Suprapubic skin (tissue), 4 donors: ENCODE data around the gene SMIM34. TPM values are rescaled to one million over a fixed set of nuclear protein-coding genes. Genes with fewer than 3 reads are reported as not detected.
"Not testable (repeated sequence)": the region's sequence is repeated elsewhere in the genome, so short reads cannot be mapped to it uniquely, and the experiment has no call there.

Experiments
- DNase-seq, 2 donors: peaks; one replicate each; pipeline ENCODE4 v3.0.0-alpha.2; 2019; ENCODE audit warnings: low spot score in 2 of 2
- H3K27ac ChIP-seq: fragments of 200-600 bp; sonication (generic); one replicate; pipeline ENCODE4 v1.5.1; 2019
- H3K27me3 ChIP-seq: fragments of 200-600 bp; sonication (generic); one replicate; pipeline ENCODE4 v1.5.1; 2019
- H3K36me3 ChIP-seq: fragments of 200-600 bp; sonication (generic); one replicate; pipeline ENCODE4 v1.5.1; 2019
- H3K4me1 ChIP-seq: fragments of 200-600 bp; sonication (generic); one replicate; pipeline ENCODE4 v1.5.1; 2019
- H3K4me3 ChIP-seq: fragments of 200-600 bp; sonication (generic); one replicate; pipeline ENCODE4 v1.5.1; 2019; ENCODE audit warnings: mild to moderate bottlenecking
- H3K9me3 ChIP-seq: fragments of 200-600 bp; sonication (generic); one replicate; pipeline ENCODE4 v1.5.1; 2019
- WGBS: methylation state at CpG from one replicate; pipeline ENCODE4 v1.1.5; 2018; 5-methylcytosine and 5-hydroxymethylcytosine counted together
- total RNA-seq, 4 donors: library from RNA; depleted of rRNA; stranded (reverse); fragments of >200 nt; gene quantifications; one replicate each; pipeline ENCODE4 v1.1.0, GENCODE V29; 2016

The SMIM34 gene
- total RNA-seq: 1 to 10 TPM in 1 of 4 donors, not detected in 3; 1.2 TPM

GRCh38 chr21:34423805-34424204 is at the start of gene SMIM34:
Gene SMIM34 (minus strand): TSS chr21:34423951. CDS start chr21:34423839, 112 bp downstream.
- H3K4me3 ChIP-seq, H3K27me3 ChIP-seq, DNase-seq, H3K4me1 ChIP-seq, H3K9me3 ChIP-seq, H3K27ac ChIP-seq, H3K36me3 ChIP-seq: not testable (repeated sequence)
- no CpG with 5 or more reads among the region's 4 CpGs for WGBS

GRCh38 chr21:34467333-34467732 is 43.6 kb upstream of the SMIM34 start:
- H3K4me1 ChIP-seq, H3K4me3 ChIP-seq, H3K27ac ChIP-seq, H3K9me3 ChIP-seq, H3K27me3 ChIP-seq, DNase-seq, H3K36me3 ChIP-seq: not testable (repeated sequence)
- no CpG with 5 or more reads among the region's 3 CpGs for WGBS

- not testable (repeated sequence) for H3K4me3 ChIP-seq, H3K9me3 ChIP-seq, H3K4me1 ChIP-seq, DNase-seq, H3K27ac ChIP-seq, H3K36me3 ChIP-seq, H3K27me3 ChIP-seq
- WGBS: no CpG with 5 or more reads among the region's 36 CpGs
Measured at GRCh38 chr21:34459426-34459825, 35.7 kb upstream of the SMIM34 start.

GRCh38 chr21:34458266-34458665 is 34.5 kb upstream of the SMIM34 start:
- H3K9me3 ChIP-seq, H3K27ac ChIP-seq, H3K27me3 ChIP-seq, DNase-seq, H3K4me3 ChIP-seq, H3K4me1 ChIP-seq, H3K36me3 ChIP-seq: not testable (repeated sequence)
- WGBS: no CpG with 5 or more reads among the region's 7 CpGs

GRCh38 chr21:34456180-34456579 is 32.4 kb upstream of the SMIM34 start:
- no CpG with 5 or more reads among the region's 6 CpGs for WGBS
- H3K36me3 ChIP-seq, H3K4me1 ChIP-seq, H3K9me3 ChIP-seq, H3K27me3 ChIP-seq, H3K27ac ChIP-seq, H3K4me3 ChIP-seq, DNase-seq: not testable (repeated sequence)

- H3K9me3 ChIP-seq, H3K27ac ChIP-seq, H3K27me3 ChIP-seq, H3K4me3 ChIP-seq, DNase-seq, H3K4me1 ChIP-seq, H3K36me3 ChIP-seq: not testable (repeated sequence)
- no CpG with 5 or more reads among the region's 10 CpGs for WGBS
Measured at GRCh38 chr21:34455628-34456027, 31.9 kb upstream of the SMIM34 start.

- H3K4me1 ChIP-seq, H3K36me3 ChIP-seq, H3K27ac ChIP-seq, H3K4me3 ChIP-seq, H3K27me3 ChIP-seq, H3K9me3 ChIP-seq, DNase-seq: not testable (repeated sequence)
- WGBS: no CpG with 5 or more reads among the region's 8 CpGs
Measured at GRCh38 chr21:34447018-34447417, 23.3 kb upstream of the SMIM34 start.

GRCh38 chr21:34443486-34443885 is 19.7 kb upstream of the SMIM34 start:
- H3K27me3 ChIP-seq, DNase-seq, H3K4me3 ChIP-seq, H3K36me3 ChIP-seq, H3K27ac ChIP-seq, H3K9me3 ChIP-seq, H3K4me1 ChIP-seq: not testable (repeated sequence)
- WGBS: no CpG with 5 or more reads among the region's 4 CpGs

- no CpG with 5 or more reads among the region's 5 CpGs for WGBS
- H3K36me3 ChIP-seq, H3K4me1 ChIP-seq, H3K9me3 ChIP-seq, DNase-seq, H3K27ac ChIP-seq, H3K27me3 ChIP-seq, H3K4me3 ChIP-seq: not testable (repeated sequence)
Measured at GRCh38 chr21:34429710-34430109, 6.0 kb upstream of the SMIM34 start.

GRCh38 chr21:34428441-34428840 is 4.7 kb upstream of the SMIM34 start:
- no CpG with 5 or more reads among the region's 6 CpGs for WGBS
- H3K27me3 ChIP-seq: not testable (repeated sequence)

GRCh38 chr21:34427339-34427738 is 3.6 kb upstream of the SMIM34 start:
- not testable (repeated sequence) for DNase-seq, H3K4me3 ChIP-seq, H3K4me1 ChIP-seq, H3K27ac ChIP-seq, H3K9me3 ChIP-seq, H3K27me3 ChIP-seq, H3K36me3 ChIP-seq
- no CpG with 5 or more reads among the region's 8 CpGs for WGBS

More at GRCh38 chr21:34428441-34428840, 4.7 kb upstream of the SMIM34 start:
- not testable (repeated sequence) for H3K4me1 ChIP-seq, H3K27ac ChIP-seq, H3K4me3 ChIP-seq, H3K36me3 ChIP-seq, H3K9me3 ChIP-seq, DNase-seq

- not testable (repeated sequence) for H3K36me3 ChIP-seq, H3K4me3 ChIP-seq, DNase-seq, H3K9me3 ChIP-seq, H3K27me3 ChIP-seq, H3K27ac ChIP-seq, H3K4me1 ChIP-seq
- WGBS: no CpG with 5 or more reads among the region's 5 CpGs
Measured at GRCh38 chr21:34417448-34418077, 6.2 kb downstream of the SMIM34 start.

- H3K36me3 ChIP-seq, H3K4me3 ChIP-seq, DNase-seq, H3K9me3 ChIP-seq, H3K27ac ChIP-seq, H3K4me1 ChIP-seq, H3K27me3 ChIP-seq: not testable (repeated sequence)
- no CpG with 5 or more reads among the region's 9 CpGs for WGBS
Measured at GRCh38 chr21:34407294-34407693, 16.5 kb downstream of the SMIM34 start.

- H3K36me3 ChIP-seq, H3K27me3 ChIP-seq, DNase-seq, H3K4me1 ChIP-seq, H3K4me3 ChIP-seq, H3K27ac ChIP-seq, H3K9me3 ChIP-seq: not testable (repeated sequence)
- WGBS: no CpG with 5 or more reads among the region's 2 CpGs
Measured at GRCh38 chr21:34406676-34407075, 17.1 kb downstream of the SMIM34 start.

- H3K27ac ChIP-seq, H3K27me3 ChIP-seq, DNase-seq, H3K36me3 ChIP-seq, H3K9me3 ChIP-seq, H3K4me1 ChIP-seq, H3K4me3 ChIP-seq: not testable (repeated sequence)
- WGBS: no CpG with 5 or more reads among the region's 6 CpGs
Measured at GRCh38 chr21:34406102-34406501, 17.6 kb downstream of the SMIM34 start.
